Kidney (tissue), 14 donors: ENCODE data around the gene GNA15. TPM values are rescaled to one million over a fixed set of nuclear protein-coding genes. Genes with fewer than 3 reads are reported as not detected.

Experiments
- DNase-seq, 5 donors: peaks; one replicate each; pipeline ENCODE4 v3.0.0-alpha.2; 2013 to 2020
- FAIRE-seq: peaks from 2 replicates; lab custom pipeline; 2012; peaks lifted over from hg19 to GRCh38; lab: Jason Lieb, UNC
- H3K27ac ChIP-seq, 2 donors: one replicate each; pipeline ENCODE4 v1.7.0; 2013; ENCODE audit warnings: low read depth in 2 of 2, low read length in 2 of 2, inconsistent platforms in 1 of 2
- H3K27me3 ChIP-seq: one replicate; pipeline ENCODE4 v1.7.1; 2013; ENCODE audit warnings: low read length, inconsistent platforms; ENCODE audit not compliant: control insufficient read depth, insufficient read depth
- H3K36me3 ChIP-seq, 3 donors: one replicate each; pipeline versions ENCODE4 v1.7.0 to v1.7.1; 2013; ENCODE audit warnings: low read length in 3 of 3, control low read depth in 1 of 3, inconsistent platforms in 1 of 3; ENCODE audit not compliant: insufficient read depth in 3 of 3, control insufficient read depth in 2 of 3
- H3K4me1 ChIP-seq, 3 donors: one replicate each; pipeline versions ENCODE4 v1.7.0 to v1.7.1; 2013; ENCODE audit warnings: low read length in 3 of 3, inconsistent platforms in 1 of 3, low read depth in 1 of 3; ENCODE audit not compliant: control insufficient read depth in 2 of 3, insufficient read depth in 2 of 3
- H3K4me3 ChIP-seq, 3 donors: one replicate each; pipeline versions ENCODE4 v1.7.0 to v1.8.1; 2013; ENCODE audit warnings: low read length in 3 of 3, control low read depth in 1 of 3, inconsistent platforms in 1 of 3
- H3K9ac ChIP-seq, 3 donors: one replicate each; pipeline versions ENCODE4 v1.7.0 to v1.7.1; 2013; ENCODE audit warnings: low read length in 3 of 3, control low read depth in 1 of 3, inconsistent platforms in 1 of 3
- H3K9me3 ChIP-seq, 3 donors: one replicate each; pipeline versions ENCODE4 v1.7.0 to v1.7.1; 2013; ENCODE audit warnings: low read length in 3 of 3, control low read depth in 1 of 3, inconsistent platforms in 1 of 3; ENCODE audit not compliant: control insufficient read depth in 2 of 3, insufficient read depth in 1 of 3
- intact Hi-C: fragments of 100-400 bp; cut with DNase I; formaldehyde crosslinking; loops from one replicate; pipeline ENCODE4 v1.11.1; 2022
- polyA plus RNA-seq: library from polyadenylated mRNA; stranded (reverse); fragments of 350-450 nt; fragmentation: Illumina TruSeq; extraction: RNeasy Lipid Tissue Mini Kit (QIAGEN cat#74804); gene quantifications from one replicate; pipeline ENCODE4 v1.2.3, GENCODE V29; 2014; ENCODE audit warnings: low read depth, low replicate concordance; ENCODE audit not compliant: insufficient read depth
- total RNA-seq: library from RNA; stranded (reverse); fragmentation: NEBNext Ultra II Directional; extraction: Animal tissue kit (Norgen Biotek cat#: 25700); gene quantifications from one replicate; pipeline ENCODE4 v1.2.1, GENCODE V29; 2021
- TF ChIP-seq, protein P1 (sequence below): IDR thresholded peaks from 3 replicates; pipeline ENCODE4 v1.5.1; 2012; ENCODE audit warnings: mild to moderate bottlenecking, moderate library complexity, borderline replicate concordance; ENCODE audit not compliant: insufficient read depth; ENCODE audit errors: extremely low read depth
- donor health status: control.
- donor health status: control.
- donor health status: control.
- donor health status: control.
- donor health status: control.
- donor health status: DM: yes; HTN: yes; CAD: no.
- donor health status: Normal renal cell carcinoma (clear cell type).

The GNA15 gene
- total and polyA plus RNA-seq, 2 donors from 2014 or later = 1.7 to 8.7 TPM

DNA sequence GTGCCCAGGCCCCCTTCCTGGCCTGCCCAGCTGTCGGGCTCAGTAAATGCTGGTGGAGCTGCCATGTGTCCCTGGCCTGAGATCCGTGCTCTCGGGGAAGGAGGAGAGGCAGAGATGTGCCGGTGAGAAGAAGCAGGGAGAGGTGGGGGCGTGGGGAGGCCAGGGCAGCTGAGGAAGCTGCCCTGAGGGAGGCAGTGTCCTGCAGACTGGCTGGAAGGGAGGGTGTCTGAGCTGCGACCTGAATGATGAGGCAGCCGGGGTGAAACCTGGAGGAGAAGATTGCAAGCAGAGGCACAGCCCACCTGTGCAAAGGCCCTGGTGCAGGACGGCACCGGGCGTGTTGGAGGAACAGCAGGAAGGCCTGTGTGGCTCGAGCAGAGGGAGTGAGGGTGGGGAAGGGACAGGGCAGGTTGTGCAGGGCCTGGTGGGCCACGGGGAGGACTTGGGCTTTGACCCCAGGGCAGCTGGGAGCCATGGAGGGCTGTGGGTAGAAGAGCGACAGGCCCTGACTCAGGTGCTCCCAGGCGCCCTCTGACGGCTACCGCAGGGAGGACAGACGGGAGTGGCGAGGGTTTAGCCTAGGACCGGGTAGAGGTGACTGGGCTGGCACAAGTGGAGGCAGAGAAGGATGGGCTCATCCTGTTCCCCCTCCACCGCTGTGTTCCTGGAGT, 74.6 kb downstream of the GNA15 start:
- Histone ChIP-seq H3K27ac (no peak overlapping the region), H3K9me3 (no peaks in the 10 kb centered on the region), H3K27me3 (no peaks in the 10 kb centered on the region), H3K36me3 (peaks cover 0 to 5% (median 2%) of the 10 kb centered on the region in 3 donors), H3K4me3 (no peak overlapping the region), H3K9ac (no peak overlapping the region), H3K4me1 (no peaks in the 10 kb centered on the region)
- intact Hi-C loops = no loop called here
- DNase-seq (peak in 4 of 5 donors; percentile 16 to 58 (median 49)), FAIRE-seq (no peak)
- TF ChIP-seq, protein P1, sequence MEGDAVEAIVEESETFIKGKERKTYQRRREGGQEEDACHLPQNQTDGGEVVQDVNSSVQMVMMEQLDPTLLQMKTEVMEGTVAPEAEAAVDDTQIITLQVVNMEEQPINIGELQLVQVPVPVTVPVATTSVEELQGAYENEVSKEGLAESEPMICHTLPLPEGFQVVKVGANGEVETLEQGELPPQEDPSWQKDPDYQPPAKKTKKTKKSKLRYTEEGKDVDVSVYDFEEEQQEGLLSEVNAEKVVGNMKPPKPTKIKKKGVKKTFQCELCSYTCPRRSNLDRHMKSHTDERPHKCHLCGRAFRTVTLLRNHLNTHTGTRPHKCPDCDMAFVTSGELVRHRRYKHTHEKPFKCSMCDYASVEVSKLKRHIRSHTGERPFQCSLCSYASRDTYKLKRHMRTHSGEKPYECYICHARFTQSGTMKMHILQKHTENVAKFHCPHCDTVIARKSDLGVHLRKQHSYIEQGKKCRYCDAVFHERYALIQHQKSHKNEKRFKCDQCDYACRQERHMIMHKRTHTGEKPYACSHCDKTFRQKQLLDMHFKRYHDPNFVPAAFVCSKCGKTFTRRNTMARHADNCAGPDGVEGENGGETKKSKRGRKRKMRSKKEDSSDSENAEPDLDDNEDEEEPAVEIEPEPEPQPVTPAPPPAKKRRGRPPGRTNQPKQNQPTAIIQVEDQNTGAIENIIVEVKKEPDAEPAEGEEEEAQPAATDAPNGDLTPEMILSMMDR = peak; percentile 52

DNA sequence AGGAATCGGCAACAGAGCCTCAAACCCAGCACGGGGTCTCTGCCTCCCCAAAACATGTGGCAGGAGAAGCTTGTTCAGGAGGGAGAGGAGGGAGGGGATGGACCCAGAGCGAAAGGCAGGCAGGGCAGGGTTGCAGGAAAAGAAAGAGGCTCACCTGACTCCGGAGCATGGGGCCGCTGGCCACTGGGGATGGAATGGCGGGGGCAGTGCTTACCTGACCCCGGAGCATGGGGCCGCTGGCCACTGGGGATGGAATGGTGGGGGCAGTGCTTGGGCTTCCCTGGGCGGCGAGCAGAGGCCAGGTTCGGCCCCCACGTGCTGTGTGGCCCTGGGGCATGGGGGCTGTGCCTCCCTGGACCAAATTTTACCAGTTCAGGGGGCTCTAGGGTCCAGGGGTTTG, 75.4 kb downstream of the GNA15 start:
- DNase-seq (peak in 1 of 5 donors; percentile 34), FAIRE-seq (no peak)
- H3K9me3 ChIP-seq = no peaks in the 10 kb centered on the region
- H3K9ac ChIP-seq = no peak overlapping the region
- TF ChIP-seq, protein P1 = no peak
- H3K36me3 ChIP-seq = peaks cover 0 to 4% (median 2%) of the 10 kb centered on the region in 3 donors
- H3K27me3 ChIP-seq = no peaks in the 10 kb centered on the region
- no peak overlapping the region for H3K27ac ChIP-seq
- intact Hi-C loops = no loop called here
- H3K4me1 ChIP-seq = no peaks in the 10 kb centered on the region
- H3K4me3 ChIP-seq = no peak overlapping the region

DNA sequence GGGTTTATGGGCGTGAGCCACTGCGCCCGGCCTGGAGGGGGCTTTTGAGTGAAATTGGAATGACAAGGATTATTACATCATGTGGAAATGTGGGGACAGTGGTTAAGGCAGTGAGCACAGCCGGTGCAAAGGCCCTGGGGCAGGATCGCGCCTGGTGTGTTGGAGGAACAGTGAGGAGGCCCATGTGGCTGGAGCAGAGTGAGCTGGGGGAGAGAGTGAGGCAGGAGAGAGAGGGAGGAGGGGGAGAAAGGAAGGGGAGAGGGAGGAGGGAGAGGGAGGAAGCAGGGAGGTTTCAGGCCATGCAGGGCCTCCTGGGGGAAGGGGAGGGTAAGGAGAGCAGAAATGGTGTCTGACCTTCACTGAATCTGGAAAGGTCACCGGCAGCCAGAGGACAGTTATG, 77.3 kb downstream of the GNA15 start:
- H3K4me1 ChIP-seq = no peaks in the 10 kb centered on the region

More for the DNA sequence above, 77.3 kb downstream of the GNA15 start:
- Histone ChIP-seq H3K36me3 (no peaks in the 10 kb centered on the region), H3K27ac (no peak overlapping the region), H3K27me3 (no peaks in the 10 kb centered on the region), H3K9me3 (no peaks in the 10 kb centered on the region), H3K9ac (no peak overlapping the region), H3K4me3 (no peak overlapping the region)
- no peak for FAIRE-seq
- TF ChIP-seq, protein P1 = no peak
- peak in 1 of 5 donors; percentile 34 for DNase-seq
- intact Hi-C loops = no loop called here

Other genes starting within 250 kb of the GNA15 start
- gene ZNF57, start 235.1 kb upstream of the GNA15 start, total RNA-seq = 6.1 TPM
- gene ZNF57, start 235.1 kb upstream of the GNA15 start, polyA plus RNA-seq = 6.2 TPM
- gene ZNF77, start 191.1 kb upstream of the GNA15 start, total RNA-seq = 5.1 TPM
- gene ZNF77, start 191.1 kb upstream of the GNA15 start, polyA plus RNA-seq = 2.4 TPM
- gene TLE6, start 158.5 kb upstream of the GNA15 start, total RNA-seq = 3.7 TPM
- 5.2 TPM for gene TLE6, start 158.5 kb upstream of the GNA15 start, polyA plus RNA-seq
- gene TLE2, start 106.8 kb upstream of the GNA15 start, total RNA-seq = 76.6 TPM
- 28.2 TPM for gene TLE2, start 106.8 kb upstream of the GNA15 start, polyA plus RNA-seq
- 526 TPM for gene TLE5, start 73.5 kb upstream of the GNA15 start, total RNA-seq
- 580 TPM for gene TLE5, start 73.5 kb upstream of the GNA15 start, polyA plus RNA-seq
- gene GNA11, start 41.7 kb upstream of the GNA15 start, total RNA-seq = 69.4 TPM
- 43.9 TPM for gene GNA11, start 41.7 kb upstream of the GNA15 start, polyA plus RNA-seq
- gene S1PR4, start 42.7 kb downstream of the GNA15 start, total RNA-seq = 5.1 TPM
- gene S1PR4, start 42.7 kb downstream of the GNA15 start, polyA plus RNA-seq = 0.67 TPM
- gene NCLN, start 49.9 kb downstream of the GNA15 start, total RNA-seq = 43.3 TPM
- 63.2 TPM for gene NCLN, start 49.9 kb downstream of the GNA15 start, polyA plus RNA-seq
- 0.38 TPM for gene CELF5, start 88.6 kb downstream of the GNA15 start, total RNA-seq
- 0.15 TPM for gene CELF5, start 88.6 kb downstream of the GNA15 start, polyA plus RNA-seq
- 173 TPM for gene NFIC, start 230.6 kb downstream of the GNA15 start, total RNA-seq
- gene NFIC, start 230.6 kb downstream of the GNA15 start, polyA plus RNA-seq = 20.3 TPM